Measurements from ENCODE around the gene SERTAD4.
"Not testable (repeated sequence)": the region's sequence is repeated elsewhere in the genome, so short reads cannot be mapped to it uniquely, and the experiment has no call there.

SERTAD4 gene
- long read RNA-seq, result 0 reads

- TF ChIP-seq GABPA (IDR thresholded peaks at IDR 0.05; ENCODE audit: low read depth), result no peak
- TF ChIP-seq SPI1 (IDR thresholded peaks at IDR 0.05; ENCODE audit: borderline replicate concordance, low read depth), result no peak
- peaks cover 51% of the 10 kb centered on the region for H3K27me3 ChIP-seq (ENCODE audit: insufficient read depth, poor library complexity, severe bottlenecking)
- no peak within 1 kb of the TSS for H3K4me3 ChIP-seq (replicated peaks; ENCODE audit: insufficient read depth, low read length)
- DNase-seq (ENCODE audit: low read depth in 1 of 2, low spot score in 1 of 2), result no peak
- no peak within 1 kb of the TSS for H3K27ac ChIP-seq (replicated peaks)
These were observed at the start of gene SERTAD4 for GRCh38 chr1:210232511-210233215. TSS of gene SERTAD4 (plus strand) at chr1:210232796. CDS start at chr1:210237961, 5,165 bp downstream.

GRCh38 chr1:210185063-210185462, 47.5 kb upstream of the SERTAD4 start:
- no peak overlapping the region for H3K27ac ChIP-seq (replicated peaks)
- H3K4me3 ChIP-seq (replicated peaks; ENCODE audit: insufficient read depth, low read length), result no peak overlapping the region
- TF ChIP-seq POLR2AphosphoS5 (IDR thresholded peaks at IDR 0.05; ENCODE audit: low read depth) (no peak), REST (IDR thresholded peaks at IDR 0.05; ENCODE audit: insufficient replicate concordance, low read depth) (no peak)
- DNase-seq (ENCODE audit: low read depth in 1 of 2, low spot score in 1 of 2), result no peak
- no peaks in the 10 kb centered on the region for H3K27me3 ChIP-seq (ENCODE audit: insufficient read depth, poor library complexity, severe bottlenecking)

GRCh38 chr1:210187849-210188606, 44.6 kb upstream of the SERTAD4 start:
- DNase-seq (ENCODE audit: low read depth in 1 of 2, low spot score in 1 of 2); H3K4me3 ChIP-seq (replicated peaks; ENCODE audit: insufficient read depth, low read length); H3K27me3 ChIP-seq (ENCODE audit: insufficient read depth, poor library complexity, severe bottlenecking); H3K27ac ChIP-seq (replicated peaks): not testable (repeated sequence)

GRCh38 chr1:210189426-210189825, 43.2 kb upstream of the SERTAD4 start:
- DNase-seq (ENCODE audit: low read depth in 1 of 2, low spot score in 1 of 2), result no peak
- no peak overlapping the region for H3K27ac ChIP-seq (replicated peaks)

More at GRCh38 chr1:210189426-210189825, 43.2 kb upstream of the SERTAD4 start:
- Histone ChIP-seq H3K27me3 (ENCODE audit: insufficient read depth, poor library complexity, severe bottlenecking) (no peaks in the 10 kb centered on the region), H3K4me3 (replicated peaks; ENCODE audit: insufficient read depth, low read length) (no peak overlapping the region)
- TF ChIP-seq CTCF (IDR thresholded peaks at IDR 0.05; ENCODE audit: insufficient read depth, low read length), result no peak
- TF ChIP-seq POLR2AphosphoS5 (IDR thresholded peaks at IDR 0.05; ENCODE audit: low read depth), result no peak
- no peak for TF ChIP-seq GABPA (IDR thresholded peaks at IDR 0.05; ENCODE audit: low read depth)
- TF ChIP-seq SPI1 (IDR thresholded peaks at IDR 0.05; ENCODE audit: borderline replicate concordance, low read depth), result no peak
- no peak for TF ChIP-seq REST (IDR thresholded peaks at IDR 0.05; ENCODE audit: insufficient replicate concordance, low read depth)
